H1 (cell line): Measurements from ENCODE around the gene LAMC3. TPM values are rescaled to one million over a fixed set of nuclear protein-coding genes. Genes with fewer than 3 reads are reported as not detected.

ENCODE experiments used
- CTCF ChIA-PET: fragments of 300-600 bp; sonication (Branson Sonifier 250); formaldehyde crosslinking; loops from one replicate; lab custom pipeline; 2021; ENCODE audit not compliant: partially characterized antibody; lab: Charles Lee
- POLR2A ChIA-PET: fragments of 300-600 bp; sonication (Branson Sonifier 250); formaldehyde crosslinking; loops from one replicate; lab custom pipeline; 2021; ENCODE audit warnings: inconsistent platforms; ENCODE audit not compliant: partially characterized antibody; lab: Charles Lee
- DNase-seq, 2 experiments: peaks; one replicate each; pipeline versions ENCODE4 v3.0.0 to v3.0.0-alpha.2; 2010 to 2022; ENCODE audit warnings: low spot score in 2 of 2, low read depth in 1 of 2, mixed read lengths in 1 of 2
- FAIRE-seq: peaks from 2 replicates; lab custom pipeline; 2011; peaks lifted over from hg19 to GRCh38; lab: Jason Lieb, UNC
- H2AFZ ChIP-seq: 2 replicates; pipeline ENCODE4 v1.8.1; 2012; ENCODE audit warnings: low read length, inconsistent platforms
- H2AK5ac ChIP-seq: 2 replicates; pipeline ENCODE4 v1.6.1; 2013; ENCODE audit warnings: low read depth, low read length
- H2BK120ac ChIP-seq: replicated peaks from 2 replicates; pipeline ENCODE3; 2013; ENCODE audit warnings: low read depth, low read length, inconsistent platforms
- H2BK12ac ChIP-seq: 2 replicates; pipeline ENCODE4 v1.6.1; 2013; ENCODE audit warnings: low read depth, low read length
- H2BK15ac ChIP-seq: 2 replicates; pipeline ENCODE4 v1.6.1; 2013; ENCODE audit warnings: low read length
- H2BK20ac ChIP-seq: 2 replicates; pipeline ENCODE4 v1.6.1; 2013; ENCODE audit warnings: low read length
- H2BK5ac ChIP-seq: 2 replicates; pipeline ENCODE4 v1.6.1; 2013; ENCODE audit warnings: low read depth, low read length
- H3K14ac ChIP-seq: 2 replicates; pipeline ENCODE4 v1.6.1; 2013; ENCODE audit warnings: inconsistent platforms; ENCODE audit not compliant: insufficient read length
- H3K18ac ChIP-seq: 2 replicates; pipeline ENCODE4 v1.6.1; 2013; ENCODE audit warnings: low read length; ENCODE audit errors: extremely low read depth
- H3K23ac ChIP-seq: 2 replicates; pipeline ENCODE4 v1.6.1; 2013; ENCODE audit warnings: inconsistent platforms; ENCODE audit not compliant: insufficient read length
- H3K23me2 ChIP-seq: 2 replicates; pipeline ENCODE4 v1.6.1; 2013; ENCODE audit warnings: low read depth, low read length
- H3K27ac ChIP-seq: 2 replicates; pipeline ENCODE4 v1.6.1; 2011; ENCODE audit warnings: low read depth, low read length, inconsistent platforms
- H3K27me3 ChIP-seq, 4 experiments: replicated peaks in 1 of 4; 1 replicate in 1 of 4; 2 replicates in 3 of 4; pipeline versions ENCODE4 v1.6.1 to v1.8.1; 2011 to 2013; ENCODE audit warnings: low read length in 3 of 4, mild to moderate bottlenecking in 3 of 4, inconsistent platforms in 2 of 4, mixed read lengths in 2 of 4, moderate library complexity in 1 of 4; ENCODE audit not compliant: control insufficient read depth in 3 of 4, insufficient read depth in 3 of 4; ENCODE audit errors: extremely low read depth in 1 of 4
- H3K36me3 ChIP-seq, 4 experiments: 2 replicates each; pipeline versions ENCODE4 v1.6.1 to v1.8.1; 2011 to 2013; ENCODE audit warnings: mild to moderate bottlenecking in 4 of 4, low read length in 3 of 4, moderate library complexity in 2 of 4, control low read depth in 1 of 4, inconsistent platforms in 1 of 4; ENCODE audit not compliant: insufficient read depth in 4 of 4, control insufficient read depth in 2 of 4
- H3K4ac ChIP-seq: replicated peaks from 2 replicates; pipeline ENCODE3; 2013; ENCODE audit warnings: low read length, low read depth, mixed read lengths, inconsistent platforms; ENCODE audit not compliant: insufficient read length
- H3K4me1 ChIP-seq, 4 experiments: replicated peaks in 1 of 4; 1 replicate in 1 of 4; 2 replicates in 3 of 4; pipeline versions ENCODE4 v1.6.1 to v1.8.1; 2011 to 2013; ENCODE audit warnings: low read length in 3 of 4, inconsistent platforms in 2 of 4, mixed read lengths in 1 of 4; ENCODE audit not compliant: insufficient read depth in 4 of 4, control insufficient read depth in 3 of 4
- H3K4me2 ChIP-seq, 2 experiments: 2 replicates each; pipeline versions ENCODE4 v1.6.1 to v1.8.1; 2011 to 2013; ENCODE audit warnings: low read depth in 2 of 2, low read length in 2 of 2, control low read depth in 1 of 2, inconsistent platforms in 1 of 2, mild to moderate bottlenecking in 1 of 2; ENCODE audit not compliant: insufficient read depth in 1 of 2
- H3K4me3 ChIP-seq, 4 experiments: fragments of 200-600, 300-600 bp in 1 of 4; sonication (generic), shearing (Covaris generic), sonication (Bioruptor Twin) in 1 of 4; 2 replicates each; pipeline versions ENCODE4 v1.5.1 to v1.8.1; 2011 to 2016; ENCODE audit warnings: low read length in 4 of 4, low read depth in 3 of 4, control low read depth in 2 of 4, inconsistent platforms in 2 of 4, mild to moderate bottlenecking in 2 of 4, mixed read lengths in 1 of 4, moderate library complexity in 1 of 4; ENCODE audit not compliant: insufficient read depth in 2 of 4; ENCODE audit errors: extremely low read depth in 1 of 4
- H3K56ac ChIP-seq: replicated peaks from 2 replicates; pipeline ENCODE3; 2013; ENCODE audit warnings: low read depth, mild to moderate bottlenecking, mixed read lengths, low read length, inconsistent platforms; ENCODE audit not compliant: insufficient read length
- H3K79me1 ChIP-seq: 2 replicates; pipeline ENCODE4 v1.6.1; 2013; ENCODE audit warnings: low read depth, low read length, control low read depth
- H3K79me2 ChIP-seq, 2 experiments: 2 replicates each; pipeline versions ENCODE4 v1.6.1 to v1.8.1; 2012 to 2013; ENCODE audit warnings: low read length in 2 of 2, mild to moderate bottlenecking in 2 of 2, inconsistent platforms in 1 of 2; ENCODE audit not compliant: insufficient read depth in 2 of 2, control insufficient read depth in 1 of 2
- H3K9ac ChIP-seq, 4 experiments: replicated peaks in 1 of 4; 1 replicate in 1 of 4; 2 replicates in 3 of 4; pipeline versions ENCODE4 v1.6.1 to v1.8.1; 2011 to 2013; ENCODE audit warnings: low read depth in 3 of 4, low read length in 3 of 4, control low read depth in 2 of 4, mild to moderate bottlenecking in 2 of 4, moderate library complexity in 2 of 4, inconsistent platforms in 1 of 4; ENCODE audit errors: extremely low read depth in 1 of 4
- H3K9me3 ChIP-seq, 2 experiments: 2 replicates each; pipeline versions ENCODE4 v1.6.1 to v1.8.1; 2012 to 2013; ENCODE audit warnings: mild to moderate bottlenecking in 2 of 2, moderate library complexity in 2 of 2, control low read depth in 1 of 2, inconsistent platforms in 1 of 2, low read depth in 1 of 2, low read length in 1 of 2, mixed read lengths in 1 of 2; ENCODE audit not compliant: insufficient read depth in 2 of 2
- H4K20me1 ChIP-seq, 2 experiments: replicated peaks in 1 of 2; 2 replicates each; pipeline versions ENCODE3 to v1.8.1; 2011 to 2013; ENCODE audit warnings: inconsistent platforms in 2 of 2, low read length in 2 of 2, mild to moderate bottlenecking in 1 of 2; ENCODE audit not compliant: insufficient read depth in 2 of 2, control insufficient read depth in 1 of 2
- H4K5ac ChIP-seq: 2 replicates; pipeline ENCODE4 v1.6.1; 2013; ENCODE audit warnings: low read length, low read depth, mixed read lengths, inconsistent platforms; ENCODE audit not compliant: insufficient read length
- H4K8ac ChIP-seq: 2 replicates; pipeline ENCODE4 v1.8.0; 2013; ENCODE audit warnings: mild to moderate bottlenecking, moderate library complexity, low read length, inconsistent platforms; ENCODE audit not compliant: insufficient read depth; ENCODE audit errors: extremely low read depth
- H4K91ac ChIP-seq: replicated peaks from 2 replicates; pipeline ENCODE3; 2013; ENCODE audit warnings: low read length, mixed read lengths, inconsistent platforms; ENCODE audit not compliant: insufficient read length
- ATF2 ChIP-seq: IDR thresholded peaks from 2 replicates; pipeline ENCODE4 v1.6.1; 2012; ENCODE audit warnings: low read length, inconsistent platforms
- BACH1 ChIP-seq: IDR thresholded peaks from 2 replicates; pipeline ENCODE4 v1.6.1; 2012; ENCODE audit warnings: low read length, improper control_type of control experiment
- FOSL1 ChIP-seq: IDR thresholded peaks from 2 replicates; pipeline ENCODE4 v1.6.1; 2011; ENCODE audit warnings: mild to moderate bottlenecking, low read depth, low read length, moderate library complexity; ENCODE audit not compliant: insufficient read depth
- NANOG ChIP-seq: IDR thresholded peaks from 2 replicates; pipeline ENCODE4 v1.6.1; 2011; ENCODE audit warnings: low read length, low read depth, mild to moderate bottlenecking, inconsistent platforms; ENCODE audit not compliant: insufficient read depth, poor library complexity, severe bottlenecking
- NRF1 ChIP-seq: IDR thresholded peaks from 2 replicates; pipeline ENCODE4 v1.6.1; 2011; ENCODE audit warnings: mild to moderate bottlenecking, low read depth, low read length, improper control_type of control experiment
- PHF8 ChIP-seq: fragments of 200-600 bp; sonication (generic); conservative IDR thresholded peaks from 2 replicates; pipeline ENCODE4 v1.7.1; 2012; ENCODE audit warnings: low read depth, mild to moderate bottlenecking, inconsistent platforms, low read length, moderate library complexity
- POU5F1 ChIP-seq: IDR thresholded peaks from 2 replicates; pipeline ENCODE4 v1.6.1; 2011; ENCODE audit warnings: low read depth, mild to moderate bottlenecking, low read length, moderate library complexity
- RFX5 ChIP-seq: IDR thresholded peaks from 2 replicates; pipeline ENCODE4 v1.6.1; 2011; ENCODE audit warnings: low read depth, low read length, improper control_type of control experiment, borderline replicate concordance
- SAP30 ChIP-seq: fragments of 300-600 bp; sonication (generic); IDR thresholded peaks from 2 replicates; pipeline ENCODE4 v1.7.1; 2012; ENCODE audit warnings: low read length, moderate library complexity, mild to moderate bottlenecking, inconsistent platforms; ENCODE audit not compliant: insufficient read depth, insufficient replicate concordance
- TAF1 ChIP-seq: IDR thresholded peaks from 2 replicates; pipeline ENCODE4 v1.6.1; 2011; ENCODE audit warnings: mild to moderate bottlenecking, low read depth, low read length
- WGBS, 2 experiments: shearing (Covaris generic) in 1 of 2; methylation state at CpG; one replicate each; pipeline versions ENCODE4 v1.1.6 to v1.1.7; 2013 to 2015; ENCODE audit warnings: low lambda C conversion rate in 2 of 2, mixed read lengths in 2 of 2, inconsistent platforms in 1 of 2, low coverage in 1 of 2, missing lambda C conversion rate in 1 of 2; ENCODE audit not compliant: insufficient replicate concordance in 2 of 2, insufficient coverage in 1 of 2, insufficient read length in 1 of 2; ENCODE audit errors: extremely low coverage in 1 of 2, missing lambda C conversion rate in 1 of 2; 5-methylcytosine and 5-hydroxymethylcytosine counted together
- polyA plus RNA-seq, 7 experiments: library from polyadenylated mRNA; depleted of rRNA in 3 of 7; stranded (reverse) in 5 of 7; unstranded in 2 of 7; fragments of >200 nt in 5 of 7; fragments of 200-250 nt in 2 of 7; gene quantifications; 1 replicate in 5 of 7; 2 replicates in 1 of 7; 4 replicates in 1 of 7; pipeline versions ENCODE4 v1.2.1 to v1.2.3, GENCODE V29; 2011 to 2013; ENCODE audit warnings: missing spikeins in 2 of 7, mixed read lengths in 2 of 7
- total RNA-seq: library from RNA; stranded (reverse); fragmentation: NEBNext Ultra II Directional; extraction: Animal tissue kit (Norgen Biotek cat#: 25700); gene quantifications from 2 replicates; pipeline ENCODE4 v1.2.1, GENCODE V29; 2021

LAMC3 gene
- total and polyA plus RNA-seq, 2 of the 8 experiments (the other 6 are each of a cell fraction or from before 2014, with no cell fraction given), result 9.3 to 12.3 TPM

- Histone ChIP-seq H3K79me1 (no peaks in the 10 kb centered on the region), H2BK120ac (no peak overlapping the region), H3K36me3 (no peaks in the 10 kb centered on the region), H4K5ac (no peak overlapping the region), H2BK15ac (no peak overlapping the region), H3K27me3 (no peaks in the 10 kb centered on the region), H3K9me3 (peaks cover 0 to 4% of the 10 kb centered on the region in 2 experiments; a peak in 1 of 4 replicates), H3K4me2 (no peak overlapping the region), H3K9ac (no peak overlapping the region), H3K4me3 (no peak overlapping the region), H2BK5ac (no peak overlapping the region), H3K79me2 (no peaks in the 10 kb centered on the region), H3K27ac (no peak overlapping the region), H2AK5ac (no peak overlapping the region), H3K4me1 (no peaks in the 10 kb centered on the region), H4K20me1 (no peaks in the 10 kb centered on the region), H3K4ac (no peak overlapping the region), H3K14ac (no peak overlapping the region), H3K23me2 (peaks cover 6% of the 10 kb centered on the region; the same call in 1 of the 2 replicates), H2BK12ac (no peak overlapping the region), H4K91ac (no peak overlapping the region), H3K23ac (no peak overlapping the region), H3K18ac (no peak overlapping the region), H2BK20ac (no peak overlapping the region), H2AFZ (no peak overlapping the region), H4K8ac (no peak overlapping the region), H3K56ac (no peak overlapping the region)
- WGBS, 2 experiments, result 87% methylated on average over 22 of the region's 22 CpGs; no CpG with 5 or more reads in 1 of the 2 experiments
- DNase-seq (no peak), FAIRE-seq (no peak)
- CTCF ChIA-PET, result interaction anchor here (0.9 to 1.8 kb wide), 7 partner anchors 23 to 262 kb away, joined by 3 to 7 read pairs (median 4); no protein-coding TSS in a partner anchor
- POLR2A ChIA-PET, result interaction anchor here (2.3 kb wide), 1 partner anchor 10 kb away, joined by 4 read pairs; no protein-coding TSS in a partner anchor
- no peak for TF ChIP-seq SAP30
- TF ChIP-seq PHF8, result no peak
- TF ChIP-seq NANOG, result no peak
- TF ChIP-seq TAF1, result no peak
- TF ChIP-seq NRF1, result no peak
- TF ChIP-seq BACH1, result no peak
- no peak for TF ChIP-seq FOSL1
- TF ChIP-seq POU5F1, result no peak
- TF ChIP-seq RFX5, result no peak
- no peak for TF ChIP-seq ATF2
Measured at GRCh38 chr9:130962418-130963316, 46.3 kb upstream of the LAMC3 start.
